Measurements from ENCODE around the gene SNX7.

The SNX7 gene

DNA sequence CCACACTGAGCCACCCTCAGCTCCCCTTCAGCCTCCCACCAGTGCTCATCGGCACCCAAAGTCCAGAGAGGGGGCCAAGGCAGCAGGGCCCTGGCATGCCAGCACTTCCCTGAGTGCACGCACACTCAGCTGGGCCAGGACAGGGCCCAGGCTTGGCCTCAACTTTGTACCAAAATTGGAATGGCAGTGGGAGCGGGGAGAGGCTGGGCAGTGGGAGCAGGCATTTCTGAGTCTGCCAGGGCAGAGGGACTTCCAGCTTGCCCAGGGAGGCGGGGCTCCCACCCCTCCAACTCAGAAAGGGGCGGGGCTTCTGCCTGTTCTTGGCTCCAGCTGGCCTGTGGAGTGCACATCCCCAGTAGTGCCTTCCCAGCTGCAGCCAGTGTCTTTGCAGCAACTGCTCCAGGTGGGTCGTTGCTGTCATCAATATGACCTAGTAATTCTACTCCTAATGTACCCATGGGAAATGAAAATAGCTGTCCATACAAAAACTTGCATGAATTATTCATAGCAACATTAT lies 10.3 kb upstream of the SNX7 start:
- Histone ChIP-seq H3K27ac (ENCODE audit: low read length) (no peak overlapping the region), H3K79me2 (ENCODE audit: low read length) (no peaks in the 10 kb centered on the region), H3K9ac (ENCODE audit: low read length) (no peak overlapping the region), H4K20me1 (ENCODE audit: insufficient read depth, low read length) (no peaks in the 10 kb centered on the region), H3K9me3 (ENCODE audit: insufficient read depth, low read length) (no peaks in the 10 kb centered on the region), H3K4me3 (ENCODE audit: low read length) (no peak overlapping the region), H2AFZ (ENCODE audit: low read depth, low read length) (no peak overlapping the region), H3K4me2 (ENCODE audit: low read length) (no peak overlapping the region), H3K27me3 (ENCODE audit: low read depth, low read length) (no peaks in the 10 kb centered on the region), H3K36me3 (replicated peaks; ENCODE audit: low read depth, low read length) (no peaks in the 10 kb centered on the region), H3K4me1 (ENCODE audit: low read length) (no peaks in the 10 kb centered on the region)
- TF ChIP-seq EZH2phosphoT487 (IDR thresholded peaks at IDR 0.05; ENCODE audit: low read depth), result no peak
- TF ChIP-seq, protein P1, sequence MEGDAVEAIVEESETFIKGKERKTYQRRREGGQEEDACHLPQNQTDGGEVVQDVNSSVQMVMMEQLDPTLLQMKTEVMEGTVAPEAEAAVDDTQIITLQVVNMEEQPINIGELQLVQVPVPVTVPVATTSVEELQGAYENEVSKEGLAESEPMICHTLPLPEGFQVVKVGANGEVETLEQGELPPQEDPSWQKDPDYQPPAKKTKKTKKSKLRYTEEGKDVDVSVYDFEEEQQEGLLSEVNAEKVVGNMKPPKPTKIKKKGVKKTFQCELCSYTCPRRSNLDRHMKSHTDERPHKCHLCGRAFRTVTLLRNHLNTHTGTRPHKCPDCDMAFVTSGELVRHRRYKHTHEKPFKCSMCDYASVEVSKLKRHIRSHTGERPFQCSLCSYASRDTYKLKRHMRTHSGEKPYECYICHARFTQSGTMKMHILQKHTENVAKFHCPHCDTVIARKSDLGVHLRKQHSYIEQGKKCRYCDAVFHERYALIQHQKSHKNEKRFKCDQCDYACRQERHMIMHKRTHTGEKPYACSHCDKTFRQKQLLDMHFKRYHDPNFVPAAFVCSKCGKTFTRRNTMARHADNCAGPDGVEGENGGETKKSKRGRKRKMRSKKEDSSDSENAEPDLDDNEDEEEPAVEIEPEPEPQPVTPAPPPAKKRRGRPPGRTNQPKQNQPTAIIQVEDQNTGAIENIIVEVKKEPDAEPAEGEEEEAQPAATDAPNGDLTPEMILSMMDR (IDR thresholded peaks at IDR 0.05; ENCODE audit: low read depth, low read length), result no peak

DNA sequence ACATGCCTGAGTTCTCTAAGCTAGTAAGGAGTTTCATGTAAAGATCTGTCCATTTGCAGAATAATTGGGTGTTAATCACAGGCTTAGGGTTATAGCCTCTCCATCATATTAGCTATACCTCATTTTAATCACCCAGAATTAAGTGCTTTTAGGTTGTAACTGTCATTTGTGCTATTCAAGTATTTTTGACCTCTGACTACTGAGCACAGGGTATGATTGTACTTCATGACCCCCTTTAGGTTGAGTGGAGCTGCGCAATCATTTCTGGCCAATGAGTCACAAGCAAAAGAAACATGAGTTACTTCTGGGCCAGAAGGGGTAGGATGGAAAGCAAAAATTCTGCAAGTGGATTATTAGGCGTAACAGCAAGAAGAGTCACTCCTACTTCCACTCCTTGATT lies 8.4 kb upstream of the SNX7 start:
- H3K9me3 ChIP-seq (ENCODE audit: insufficient read depth, low read length), result no peaks in the 10 kb centered on the region
- H3K4me3 ChIP-seq (ENCODE audit: low read length), result no peak overlapping the region
- H3K36me3 ChIP-seq (replicated peaks; ENCODE audit: low read depth, low read length), result no peaks in the 10 kb centered on the region
- no peaks in the 10 kb centered on the region for H3K79me2 ChIP-seq (ENCODE audit: low read length)
- no peak overlapping the region for H3K27ac ChIP-seq (ENCODE audit: low read length)
- no peaks in the 10 kb centered on the region for H3K4me1 ChIP-seq (ENCODE audit: low read length)
- H4K20me1 ChIP-seq (ENCODE audit: insufficient read depth, low read length), result no peaks in the 10 kb centered on the region
- H3K9ac ChIP-seq (ENCODE audit: low read length), result no peak overlapping the region
- no peaks in the 10 kb centered on the region for H3K27me3 ChIP-seq (ENCODE audit: low read depth, low read length)
- no peak overlapping the region for H3K4me2 ChIP-seq (ENCODE audit: low read length)
- TF ChIP-seq, protein P1 (IDR thresholded peaks at IDR 0.05; ENCODE audit: low read depth, low read length), result no peak
- TF ChIP-seq EZH2phosphoT487 (IDR thresholded peaks at IDR 0.05; ENCODE audit: low read depth), result no peak
- no peak overlapping the region for H2AFZ ChIP-seq (ENCODE audit: low read depth, low read length)

DNA sequence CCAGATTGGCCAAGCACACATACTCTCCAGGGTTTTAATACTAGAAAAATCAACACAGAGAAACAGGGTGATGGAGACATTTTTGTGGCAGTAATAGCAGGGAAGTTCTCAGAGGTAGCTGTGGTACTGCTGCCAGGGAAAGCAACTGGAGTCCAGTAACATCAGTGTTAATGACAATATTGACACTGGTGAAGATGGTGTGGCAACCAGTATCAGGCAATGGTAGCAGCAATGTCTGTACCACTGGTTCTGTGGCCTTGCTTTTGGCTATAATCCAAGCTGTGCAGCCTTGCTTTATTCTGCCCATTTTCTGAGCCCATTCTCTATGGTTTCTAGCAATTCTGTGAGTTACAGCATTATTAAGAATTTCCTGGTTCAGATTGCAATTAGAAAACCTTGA lies 1.6 kb upstream of the SNX7 start:
- Histone ChIP-seq H4K20me1 (ENCODE audit: insufficient read depth, low read length) (no peaks in the 10 kb centered on the region), H3K27ac (ENCODE audit: low read length) (no peak overlapping the region), H3K4me3 (ENCODE audit: low read length) (no peak overlapping the region)

DNA sequence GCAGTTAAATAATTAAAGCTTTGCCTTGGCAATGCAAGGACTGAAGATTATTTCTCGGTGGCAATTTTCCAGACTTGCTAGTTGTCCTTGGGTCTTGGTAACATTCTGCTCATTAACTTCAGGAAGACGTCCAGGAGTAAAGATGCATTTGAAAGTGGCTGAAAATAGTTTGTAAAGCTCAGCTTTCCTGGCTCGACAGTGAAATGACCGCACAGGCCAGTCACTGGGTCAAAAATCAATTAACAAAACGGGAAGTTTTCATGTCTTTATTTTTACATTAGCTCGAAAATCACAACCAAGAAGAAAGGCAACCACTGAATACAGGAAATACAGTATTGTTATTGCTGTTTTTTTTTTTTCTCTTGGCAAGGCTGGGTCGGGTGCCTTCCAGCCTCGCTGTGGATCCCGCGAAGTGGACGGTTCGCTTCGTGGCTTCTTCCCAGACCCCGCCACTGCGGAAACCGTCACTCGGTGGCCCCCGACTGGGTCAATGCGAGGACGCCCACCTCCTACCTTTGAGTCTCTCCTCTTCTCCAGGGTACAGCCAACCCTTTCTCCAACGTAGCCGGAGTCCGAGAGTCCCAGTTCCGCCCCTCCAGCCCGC lies 479 bp upstream of the SNX7 start:
- no peaks in the 10 kb centered on the region for H3K36me3 ChIP-seq (replicated peaks; ENCODE audit: low read depth, low read length)
- no peak overlapping the region for H3K9ac ChIP-seq (ENCODE audit: low read length)
- H3K27me3 ChIP-seq (ENCODE audit: low read depth, low read length), result no peaks in the 10 kb centered on the region
- no peak overlapping the region for H2AFZ ChIP-seq (ENCODE audit: low read depth, low read length)
- no peaks in the 10 kb centered on the region for H3K9me3 ChIP-seq (ENCODE audit: insufficient read depth, low read length)
- no peaks in the 10 kb centered on the region for H4K20me1 ChIP-seq (ENCODE audit: insufficient read depth, low read length)
- TF ChIP-seq EZH2phosphoT487 (IDR thresholded peaks at IDR 0.05; ENCODE audit: low read depth), result no peak
- TF ChIP-seq, protein P1 (IDR thresholded peaks at IDR 0.05; ENCODE audit: low read depth, low read length), result no peak
- H3K27ac ChIP-seq (ENCODE audit: low read length), result no peak overlapping the region
- H3K79me2 ChIP-seq (ENCODE audit: low read length), result no peaks in the 10 kb centered on the region
- no peak overlapping the region for H3K4me2 ChIP-seq (ENCODE audit: low read length)
- H3K4me1 ChIP-seq (ENCODE audit: low read length), result no peaks in the 10 kb centered on the region
- H3K4me3 ChIP-seq (ENCODE audit: low read length), result no peak overlapping the region

More for the DNA sequence above, 1.6 kb upstream of the SNX7 start:
- no peaks in the 10 kb centered on the region for H3K4me1 ChIP-seq (ENCODE audit: low read length)
- H3K9me3 ChIP-seq (ENCODE audit: insufficient read depth, low read length), result no peaks in the 10 kb centered on the region
- no peaks in the 10 kb centered on the region for H3K36me3 ChIP-seq (replicated peaks; ENCODE audit: low read depth, low read length)
- no peak overlapping the region for H3K4me2 ChIP-seq (ENCODE audit: low read length)
- no peak overlapping the region for H3K9ac ChIP-seq (ENCODE audit: low read length)
- no peaks in the 10 kb centered on the region for H3K79me2 ChIP-seq (ENCODE audit: low read length)
- no peak overlapping the region for H2AFZ ChIP-seq (ENCODE audit: low read depth, low read length)
- TF ChIP-seq, protein P1 (IDR thresholded peaks at IDR 0.05; ENCODE audit: low read depth, low read length), result no peak
- TF ChIP-seq EZH2phosphoT487 (IDR thresholded peaks at IDR 0.05; ENCODE audit: low read depth), result no peak
- no peaks in the 10 kb centered on the region for H3K27me3 ChIP-seq (ENCODE audit: low read depth, low read length)

All from OCI-LY3 (cell line).